GM19395 (cell line): ENCODE data around the gene TBCEL.
A peak's percentile ranks its signal among the peaks of the same experiment; 100 is the strongest.

Experiments used
- ATAC-seq: cut with Tn5 transposase; IDR thresholded peaks from one replicate; pipeline ENCODE4 v1.9.1; 2021; ENCODE audit warnings: mild to moderate bottlenecking, moderate library complexity; ENCODE audit not compliant: unreplicated experiment

Gene TBCEL

DNA sequence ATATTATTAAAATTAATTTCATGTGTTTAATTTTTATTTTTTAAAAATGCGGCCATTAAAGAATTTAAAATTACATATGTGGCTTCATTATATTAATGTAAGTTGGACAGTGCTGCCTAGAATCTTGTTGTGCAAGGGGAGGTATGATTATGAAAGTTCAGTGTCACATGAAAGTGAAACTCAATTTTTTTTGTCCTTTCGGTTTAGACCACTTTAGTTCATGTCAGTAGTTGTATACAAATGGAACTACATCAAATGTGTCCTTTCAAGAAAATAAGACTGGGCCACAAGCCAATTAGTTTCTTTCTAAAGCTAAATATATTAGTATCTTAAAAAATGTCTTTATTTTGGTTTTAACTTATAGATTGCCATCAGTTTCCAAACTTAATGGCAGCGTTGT lies 35.7 kb downstream of the TBCEL start:
- ATAC-seq, result peak; percentile 99

- ATAC-seq, result no peak
Observed at GRCh38 chr11:121063728-121064127, 39.8 kb downstream of the TBCEL start.

GRCh38 chr11:121066623-121067022 lies 42.7 kb downstream of the TBCEL start:
- ATAC-seq, result no peak

GRCh38 chr11:121067026-121067425 lies 43.1 kb downstream of the TBCEL start:
- ATAC-seq, result no peak

- no peak for ATAC-seq
Observed at GRCh38 chr11:121067453-121067852, 43.6 kb downstream of the TBCEL start.

DNA sequence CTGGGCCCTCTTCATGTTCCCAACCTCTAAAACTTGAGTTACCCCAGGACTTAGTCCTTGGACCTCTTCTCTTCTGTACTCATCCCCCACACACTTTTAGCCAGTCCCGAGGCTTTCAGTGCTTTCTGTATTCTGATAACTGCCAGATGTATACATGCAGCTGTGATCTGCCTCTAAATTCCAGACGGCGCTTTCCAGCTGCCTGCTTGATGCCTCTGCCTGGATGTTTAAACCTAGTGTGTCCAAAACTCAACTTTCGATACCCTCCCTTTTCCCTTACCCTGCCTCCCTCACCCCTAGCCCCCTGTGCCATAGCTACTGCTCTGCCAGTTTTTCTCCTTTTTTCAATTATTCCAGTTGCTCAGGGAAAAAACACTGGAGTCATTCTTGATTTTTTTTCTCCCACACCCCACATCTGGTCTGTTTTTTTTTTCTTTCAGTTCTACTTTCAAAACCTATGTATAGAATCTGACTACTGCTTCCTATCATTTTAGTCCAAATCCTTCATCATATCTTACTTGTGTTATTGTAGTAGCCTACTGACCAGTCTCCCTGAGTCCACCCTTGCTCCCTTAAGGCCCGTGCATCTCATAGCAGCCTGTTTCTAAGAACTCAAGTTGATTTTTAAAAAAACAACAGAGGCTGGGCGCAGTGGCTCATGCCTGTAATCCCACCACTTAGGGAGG lies 44.2 kb downstream of the TBCEL start:
- ATAC-seq, result no peak

GRCh38 chr11:121068787-121069186 lies 44.9 kb downstream of the TBCEL start:
- no peak for ATAC-seq

DNA sequence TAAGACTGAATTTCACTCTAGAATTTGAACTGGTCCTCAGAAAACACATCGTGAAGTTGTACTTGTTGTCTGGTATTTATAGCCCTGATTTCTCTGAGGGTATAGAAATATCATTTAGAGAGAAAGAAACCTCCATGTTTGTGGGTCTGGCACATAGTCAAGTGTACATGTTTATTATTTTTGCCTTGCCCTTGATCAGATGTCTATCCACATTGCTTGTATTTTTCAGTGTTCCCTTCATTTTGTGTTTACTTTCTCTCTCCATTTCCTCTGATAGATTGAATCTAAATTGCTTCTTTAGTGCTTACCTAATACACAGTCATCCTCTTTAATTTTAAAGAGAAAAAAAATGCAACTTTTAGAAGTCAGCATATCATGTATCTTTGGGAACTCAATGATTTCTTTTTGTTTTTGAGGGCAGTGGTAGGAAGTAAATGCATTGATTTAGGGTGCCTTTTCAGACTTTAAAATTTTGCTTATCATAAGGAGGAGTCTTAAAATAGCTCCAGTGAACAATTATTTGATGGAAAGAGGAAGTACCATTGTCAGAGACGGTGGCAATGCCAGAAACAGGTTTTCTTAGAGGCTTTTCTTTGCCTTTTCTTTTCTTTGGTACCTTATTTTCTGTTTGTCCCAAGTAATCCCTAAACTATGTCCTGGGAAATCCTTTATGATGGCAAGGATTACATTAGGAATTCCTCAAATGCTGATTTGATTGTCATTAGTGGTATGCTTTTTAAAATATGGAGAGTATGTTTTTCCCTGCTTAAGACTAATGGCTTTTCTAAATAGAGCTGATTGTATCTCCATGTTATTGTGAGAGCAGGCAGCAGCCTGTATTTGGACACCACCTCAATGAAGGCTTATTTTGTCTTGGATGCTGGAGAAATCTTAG lies 47.3 kb downstream of the TBCEL start:
- no peak for ATAC-seq

DNA sequence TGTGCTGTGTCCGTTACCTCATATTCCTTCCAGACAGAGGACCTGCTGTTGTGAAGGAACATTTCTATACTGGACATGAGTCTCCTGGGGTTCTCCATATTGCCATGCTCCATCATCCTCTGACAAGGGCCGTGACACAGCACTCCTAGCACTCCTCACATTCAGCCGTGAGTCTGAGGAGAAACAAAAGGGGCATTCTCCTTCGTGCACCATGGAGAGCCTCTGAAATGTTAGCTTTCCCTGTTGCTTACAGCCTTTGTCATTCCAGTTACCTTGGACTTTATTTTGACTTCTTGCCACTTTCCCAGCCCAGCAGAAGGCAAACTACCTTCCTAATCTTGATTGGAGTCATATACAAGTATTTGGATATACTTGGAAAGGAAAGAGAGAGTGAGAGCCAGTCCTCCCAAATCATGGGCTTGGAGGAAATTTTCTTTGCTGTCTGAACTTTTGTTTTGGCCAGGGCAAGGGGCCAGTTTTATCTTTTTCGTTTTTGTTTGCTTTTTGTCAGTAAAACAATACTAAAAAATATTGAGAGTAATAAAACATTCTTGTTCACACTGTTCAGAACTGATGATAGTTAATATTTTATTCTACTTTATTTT lies 48.0 kb downstream of the TBCEL start:
- ATAC-seq, result no peak

DNA sequence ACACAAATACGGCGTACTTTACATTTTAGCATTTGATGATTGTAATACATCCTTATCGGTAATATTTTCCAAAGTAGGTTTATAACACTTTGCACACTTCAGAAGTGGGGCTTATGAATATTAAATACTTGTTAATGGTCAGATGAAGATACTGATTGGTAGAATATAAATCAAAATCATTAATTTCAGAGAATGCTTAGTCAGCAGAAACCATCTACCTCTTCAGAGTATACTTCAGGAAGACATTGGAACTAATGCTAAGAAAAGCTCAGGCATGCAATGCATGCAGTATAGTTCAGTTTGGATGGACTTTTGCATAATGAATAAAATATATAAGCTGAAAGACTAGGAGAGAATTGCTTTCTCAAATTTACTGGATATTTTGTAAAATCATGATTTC lies 57.4 kb downstream of the TBCEL start:
- no peak for ATAC-seq

- ATAC-seq, result no peak
Observed at GRCh38 chr11:121082219-121082618, 58.3 kb downstream of the TBCEL start.

- no peak for ATAC-seq
Observed at GRCh38 chr11:121082670-121083069, 58.8 kb downstream of the TBCEL start.

GRCh38 chr11:121086866-121087265 lies 63.0 kb downstream of the TBCEL start:
- ATAC-seq, result no peak

DNA sequence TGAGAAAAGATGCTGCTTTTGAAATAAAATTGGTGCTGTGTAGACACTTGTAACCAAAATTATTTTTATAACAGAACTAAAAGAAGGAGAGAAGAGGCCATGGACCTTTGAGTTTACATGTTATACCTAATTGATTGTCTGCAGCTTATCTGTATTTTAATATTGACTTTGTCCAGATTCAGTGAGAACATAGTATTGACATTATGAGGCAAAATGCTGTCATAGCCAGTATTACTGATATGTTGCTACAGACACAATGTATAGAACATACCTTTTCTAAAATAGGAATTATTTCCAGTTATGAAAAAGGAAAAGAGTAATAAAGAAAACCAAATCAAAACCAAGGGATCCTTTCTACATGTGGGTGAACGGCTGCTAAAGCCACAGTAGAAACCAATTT lies 65.7 kb downstream of the TBCEL start:
- no peak for ATAC-seq

DNA sequence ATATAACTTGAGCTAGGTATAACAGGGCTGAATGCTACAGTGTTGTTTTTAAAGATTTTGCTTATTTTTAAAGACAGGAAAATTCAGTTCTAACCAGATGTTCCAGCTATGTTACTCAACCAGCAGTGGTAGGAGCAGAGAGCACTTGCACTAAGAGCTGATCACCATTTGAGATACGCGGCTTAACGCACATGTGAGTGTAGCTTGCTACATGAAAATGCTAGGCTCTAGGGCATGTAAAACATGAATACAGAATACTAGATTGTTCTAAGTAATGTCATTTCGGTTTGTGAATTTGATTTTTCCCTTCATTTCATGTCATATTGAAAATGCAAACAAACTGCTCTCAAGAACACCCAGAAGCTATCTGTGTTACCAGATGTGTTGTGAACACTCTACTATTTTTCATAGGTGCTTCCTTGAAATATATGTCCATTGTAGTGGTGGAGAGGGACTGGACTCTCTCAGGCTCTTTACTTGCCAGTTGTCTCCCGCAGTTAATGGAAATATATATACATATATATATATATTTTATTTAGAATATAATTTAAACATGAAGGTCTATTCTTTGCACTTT lies 66.3 kb downstream of the TBCEL start:
- no peak for ATAC-seq

DNA sequence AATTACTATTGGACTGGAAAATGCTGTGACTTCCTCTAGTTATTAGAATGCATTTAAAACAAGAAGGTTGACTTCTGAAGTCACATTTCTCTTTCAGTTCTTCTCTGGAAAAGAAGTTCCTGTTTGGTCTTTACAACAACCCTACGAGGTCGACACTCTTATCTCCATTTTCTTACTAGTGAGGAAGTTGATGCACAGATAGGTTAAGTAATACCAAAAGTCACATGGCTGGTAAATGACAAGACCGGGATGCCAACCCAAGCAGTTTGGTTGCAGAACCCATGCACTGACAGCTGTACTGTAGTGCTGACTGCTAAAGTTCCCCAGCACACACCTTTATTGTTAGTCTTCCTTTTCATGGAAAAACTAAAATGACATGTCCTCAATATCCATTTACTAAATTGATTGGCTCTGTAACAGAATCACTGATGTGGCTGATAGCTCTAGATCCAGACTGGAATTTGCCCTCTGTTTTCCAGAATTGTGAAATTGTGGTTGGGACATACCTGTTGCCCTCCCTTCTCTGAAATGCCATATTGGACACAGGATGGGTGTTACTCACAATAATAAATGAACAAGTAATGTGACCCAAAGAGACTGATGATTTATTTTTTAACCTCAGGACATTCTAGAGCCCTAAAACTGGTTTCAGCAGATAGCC lies 67.7 kb downstream of the TBCEL start:
- ATAC-seq, result no peak

DNA sequence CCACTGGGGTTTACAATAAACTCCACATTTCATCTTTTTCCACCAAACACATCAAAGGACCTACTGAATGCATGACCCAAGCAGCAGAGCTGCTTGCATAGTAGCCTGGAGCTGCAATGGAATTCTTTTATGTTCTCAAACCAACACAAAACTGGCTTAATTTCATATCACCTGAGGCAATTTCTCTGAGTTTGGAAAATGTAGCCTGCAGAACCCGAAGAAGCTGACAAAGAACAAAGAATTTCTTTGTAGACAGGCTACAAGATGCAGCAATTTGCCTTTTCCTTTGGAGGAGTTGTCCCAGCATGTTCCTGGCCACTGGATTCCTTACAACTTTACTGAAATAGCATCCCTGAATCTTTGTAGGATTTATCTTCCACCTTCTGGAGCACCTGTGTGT lies 71.7 kb downstream of the TBCEL start:
- no peak for ATAC-seq

GRCh38 chr11:121099364-121099763 lies 75.5 kb downstream of the TBCEL start:
- ATAC-seq, result no peak

- no peak for ATAC-seq
Observed at GRCh38 chr11:121099885-121100284, 76.0 kb downstream of the TBCEL start.

DNA sequence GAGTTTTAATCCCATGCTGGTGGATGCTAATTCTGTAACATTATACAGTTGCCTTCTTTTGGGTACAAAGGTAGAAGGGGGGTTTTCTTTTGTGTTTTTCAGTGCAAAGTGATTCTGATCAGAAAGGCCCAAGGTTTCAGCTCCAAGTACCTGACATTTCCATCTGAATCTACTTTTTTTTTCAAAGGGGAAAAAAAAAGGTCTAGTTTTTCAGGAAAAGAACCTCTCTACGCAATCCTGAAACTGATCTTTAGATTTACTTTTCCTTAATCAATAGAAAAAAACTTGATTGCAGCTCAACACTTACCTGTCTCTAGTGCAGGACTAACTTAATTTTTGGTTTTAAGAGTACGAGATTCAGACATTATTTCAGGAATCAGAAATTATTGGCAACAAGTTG lies 77.0 kb downstream of the TBCEL start, which contains the start of gene TECTA:
TSS of gene TECTA (plus strand) at position 301 of the 400 bp plus-strand sequence. CDS start 1,423 bp downstream, outside the sequence.
- ATAC-seq, result no peak

GRCh38 chr11:121104312-121104762 lies 80.4 kb downstream of the TBCEL start:
- ATAC-seq, result no peak
